ENCODE results near the gene CTNNA2.
"Not testable (repeated sequence)": the region's sequence is repeated elsewhere in the genome, so short reads cannot be mapped to it uniquely, and the experiment has no call there.

The CTNNA2 gene

DNA sequence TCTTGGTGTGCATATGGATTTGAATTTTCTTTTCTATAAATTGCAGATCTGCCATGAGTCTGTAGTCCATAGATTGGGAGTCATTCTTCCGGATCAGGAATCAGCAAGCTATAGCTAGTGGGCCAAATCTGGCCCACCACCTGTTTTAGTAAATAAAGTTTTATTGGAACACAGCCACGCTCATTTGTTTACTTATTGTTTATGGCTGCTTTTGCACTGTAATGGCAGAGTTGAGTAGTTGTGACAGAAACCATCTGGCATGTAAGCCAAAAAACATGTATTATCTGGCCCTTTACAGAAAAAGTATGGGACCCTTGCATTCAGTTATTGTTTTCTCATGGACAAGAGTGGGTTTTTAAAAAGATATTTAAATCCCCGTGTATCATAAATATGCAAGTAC is 600.5 kb downstream of the CTNNA2 start:
- DNase-seq = no peak

- no peak for DNase-seq
These were observed 602.0 kb downstream of the CTNNA2 start for GRCh38 chr2:80114812-80115211.

DNA sequence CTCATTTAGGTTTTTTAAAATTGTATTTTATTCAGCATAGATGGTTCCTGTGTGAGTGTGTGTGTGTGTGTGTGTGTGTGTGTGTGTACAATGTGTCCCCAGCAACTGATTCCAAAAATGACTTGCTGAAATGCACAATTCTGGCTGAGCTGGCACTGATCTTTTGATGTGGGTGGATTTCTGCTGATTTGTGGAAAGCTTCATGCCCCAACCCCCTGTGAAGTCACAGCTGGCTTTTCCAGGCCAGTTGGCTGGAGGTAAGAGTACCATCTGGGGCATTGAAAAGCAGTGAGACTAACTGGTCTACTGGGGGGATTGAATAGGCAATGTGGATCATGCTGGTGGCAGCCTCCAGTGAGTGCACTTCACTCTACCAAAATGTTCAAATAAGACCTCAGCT is 604.5 kb downstream of the CTNNA2 start:
- DNase-seq = no peak

- DNase-seq = no peak
These were observed 608.0 kb downstream of the CTNNA2 start for GRCh38 chr2:80120866-80121265.

GRCh38 chr2:80122675-80123074 is 609.8 kb downstream of the CTNNA2 start:
- DNase-seq = no peak

DNA sequence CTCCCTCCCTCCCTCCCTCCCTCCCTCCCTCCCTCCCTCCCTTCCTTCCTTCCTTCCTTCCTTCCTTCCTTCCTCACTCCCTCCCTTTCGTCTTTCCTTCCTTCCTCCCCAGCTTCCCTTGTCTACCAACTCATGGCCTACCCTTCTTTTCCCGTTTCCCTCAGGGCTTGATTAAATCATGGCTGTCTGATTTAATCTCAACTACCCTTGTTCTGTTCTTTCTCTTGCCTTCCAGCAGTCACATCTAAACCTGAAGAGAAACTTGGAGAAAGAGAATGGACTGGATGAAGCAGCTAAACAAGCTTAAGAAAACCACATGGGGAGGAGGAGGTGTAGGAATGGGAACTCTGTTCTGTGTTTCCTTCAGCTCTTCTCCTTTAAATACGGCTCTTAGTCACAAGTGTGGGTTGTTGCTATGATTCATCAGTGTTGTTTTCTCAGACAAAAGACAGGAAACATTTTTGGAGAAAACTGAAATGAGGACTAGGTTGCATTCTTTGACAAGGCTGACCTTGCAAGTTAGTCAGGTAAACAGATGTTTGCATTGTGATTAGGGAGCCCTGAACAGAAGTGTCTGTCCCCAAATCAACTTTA is 613.8 kb downstream of the CTNNA2 start:
- DNase-seq = no peak

DNA sequence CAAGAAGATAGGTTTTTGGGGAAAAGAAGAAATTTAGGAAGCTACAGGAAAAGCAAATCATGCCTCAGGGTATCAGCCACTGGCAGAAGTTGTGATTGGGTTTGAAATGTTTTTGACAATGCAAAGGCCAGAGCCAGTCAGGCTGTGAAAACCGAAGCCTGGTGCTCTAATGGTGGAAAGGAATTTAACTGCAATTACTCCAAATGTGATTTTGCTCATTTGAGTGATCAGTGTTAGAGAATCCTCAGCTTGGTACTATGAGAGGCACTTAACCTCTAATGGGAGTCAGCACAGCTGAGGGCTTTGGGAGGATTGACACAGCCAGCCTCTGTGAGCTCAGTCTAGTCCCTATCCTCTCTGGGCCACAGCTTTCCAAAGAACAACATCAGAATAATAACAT is 615.2 kb downstream of the CTNNA2 start:
- no peak for DNase-seq

- no peak for DNase-seq
These were observed 619.4 kb downstream of the CTNNA2 start for GRCh38 chr2:80132281-80132680.

GRCh38 chr2:80135001-80135400 is 622.1 kb downstream of the CTNNA2 start:
- no peak for DNase-seq

DNA sequence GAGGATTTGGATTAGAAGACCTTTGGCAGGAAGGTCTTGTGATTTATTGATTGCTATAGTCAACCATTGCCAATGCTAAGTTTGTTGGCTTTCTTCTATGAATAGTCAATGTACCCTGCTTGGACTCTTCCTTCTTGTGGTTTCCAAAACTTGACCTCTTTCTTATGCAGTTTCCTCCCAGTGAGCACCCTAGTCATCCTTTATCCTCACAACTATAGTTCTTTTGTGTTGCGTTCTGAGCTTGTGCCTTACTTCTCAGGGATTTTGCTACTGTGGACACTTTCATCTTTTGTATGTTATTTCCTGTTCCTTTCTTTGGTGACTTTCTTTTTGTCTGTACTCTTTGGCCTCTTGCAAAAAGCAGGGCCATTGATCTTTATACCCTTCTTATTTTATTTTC is 623.5 kb downstream of the CTNNA2 start:
- DNase-seq = no peak

GRCh38 chr2:80139001-80139400 is 626.1 kb downstream of the CTNNA2 start:
- DNase-seq = no peak

DNA sequence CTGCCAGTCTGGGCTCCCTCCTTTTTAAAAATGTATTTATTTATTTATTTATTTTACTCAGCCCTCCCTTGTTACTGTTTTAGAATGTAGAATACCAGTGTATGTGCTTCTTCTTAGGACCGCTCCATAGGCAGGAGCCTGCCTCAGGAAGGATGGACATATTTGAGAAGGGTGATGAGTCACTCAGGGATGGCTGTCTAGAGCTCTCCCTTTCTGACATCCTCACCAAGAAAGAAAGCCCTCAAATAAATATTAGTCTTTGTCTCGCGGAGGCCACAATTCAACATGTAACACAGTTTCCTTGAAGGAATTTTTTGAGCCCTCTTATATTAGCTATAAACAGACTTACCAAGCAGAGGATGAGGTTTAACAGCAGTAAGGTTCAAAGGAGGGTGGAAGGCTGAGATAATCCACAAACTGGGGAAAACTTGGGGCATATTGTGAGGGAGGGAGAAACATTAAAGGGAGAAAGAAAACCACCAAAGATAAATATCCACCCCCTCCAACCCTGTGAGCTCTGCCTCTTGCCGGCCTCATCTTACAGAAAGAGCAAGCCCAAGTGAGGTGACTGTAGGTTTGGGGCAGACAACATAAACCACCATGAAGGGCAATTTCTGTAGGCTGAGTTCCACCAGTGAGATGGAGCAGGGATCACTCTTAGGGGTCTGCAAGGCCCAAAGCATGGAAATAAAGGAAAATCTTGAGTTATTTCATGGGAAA is 628.3 kb downstream of the CTNNA2 start:
- no peak for DNase-seq

- no peak for DNase-seq
These were observed 632.6 kb downstream of the CTNNA2 start for GRCh38 chr2:80145499-80145898.

- not testable (repeated sequence) for DNase-seq
These were observed 633.9 kb downstream of the CTNNA2 start for GRCh38 chr2:80146757-80147156.

DNA sequence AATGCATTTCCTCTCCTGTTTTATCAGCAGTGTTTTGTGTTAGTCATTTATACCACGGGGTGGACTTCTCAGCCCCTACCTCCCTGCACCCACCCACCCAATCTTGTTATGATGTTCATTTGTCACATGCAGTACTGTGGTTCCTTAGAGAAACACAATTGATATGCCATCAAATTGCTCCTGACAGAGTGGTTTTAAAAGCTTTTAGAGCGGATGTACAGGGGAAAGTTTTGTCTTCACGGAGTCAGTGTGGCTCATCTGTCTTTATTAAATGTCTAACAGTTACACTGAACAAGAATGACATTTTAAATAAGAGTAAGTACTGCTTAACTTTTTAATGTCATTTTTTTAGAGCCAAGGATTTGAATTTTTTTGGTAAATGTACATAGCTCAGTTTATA is 634.8 kb downstream of the CTNNA2 start:
- no peak for DNase-seq

GRCh38 chr2:80148906-80149305 is 636.1 kb downstream of the CTNNA2 start:
- no peak for DNase-seq

DNA sequence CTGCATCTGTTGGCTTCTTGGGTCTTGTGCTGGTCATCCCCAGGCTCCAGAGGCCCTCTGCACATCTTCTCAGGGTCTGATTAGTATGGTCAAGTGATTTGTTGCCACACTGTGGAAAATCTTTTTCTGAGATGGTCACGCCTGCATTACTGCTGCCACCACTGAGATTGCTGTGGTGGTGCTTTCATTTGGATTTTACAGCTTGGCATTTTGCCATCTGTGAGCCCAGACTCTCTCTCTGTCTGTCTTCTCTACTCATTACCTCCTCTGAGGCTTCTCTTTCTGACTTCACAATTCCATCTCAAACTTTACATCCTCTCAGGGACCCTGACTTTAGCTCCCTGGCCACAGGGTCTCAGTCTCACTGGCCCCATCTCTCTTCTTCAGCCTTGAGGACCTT is 637.1 kb downstream of the CTNNA2 start:
- DNase-seq = no peak

DNA sequence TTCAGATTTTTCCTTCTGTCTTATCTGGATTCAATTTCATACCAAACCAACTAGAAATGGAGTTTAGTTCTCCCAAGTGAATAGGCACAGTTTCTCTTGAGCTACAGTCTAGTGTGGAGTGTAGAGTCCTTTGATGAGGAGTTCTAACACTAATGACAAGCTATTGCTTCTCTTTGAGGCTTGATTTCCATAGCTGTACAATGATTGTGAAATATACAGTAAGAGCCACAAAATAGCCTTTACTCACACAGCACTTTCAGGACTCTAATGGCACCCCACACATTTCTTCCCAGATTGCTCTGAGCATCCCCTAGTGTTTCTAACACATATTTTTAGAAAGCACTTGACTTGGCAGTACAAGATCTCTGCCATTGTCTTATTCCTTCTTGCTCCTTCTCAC is 638.4 kb downstream of the CTNNA2 start:
- no peak for DNase-seq

DNA sequence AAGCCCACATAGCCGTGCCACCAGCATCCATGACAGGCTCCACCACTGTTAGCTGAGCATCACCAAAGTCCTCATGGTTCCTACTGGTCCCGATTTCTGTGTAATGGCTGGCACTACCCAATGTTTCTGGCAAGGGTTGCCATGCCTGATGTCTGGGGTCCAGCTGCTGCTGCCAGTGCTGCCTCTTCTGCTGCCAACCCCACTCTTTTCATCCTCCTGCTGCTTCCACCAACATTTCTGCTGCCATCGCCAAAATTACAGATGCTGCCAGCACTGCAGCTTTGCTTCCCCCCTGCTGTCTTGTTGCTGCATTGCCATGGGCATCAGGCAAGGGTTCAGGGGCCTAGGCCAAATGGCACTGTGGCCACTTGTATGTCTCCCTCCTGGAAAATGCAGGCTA is 638.8 kb downstream of the CTNNA2 start:
- no peak for DNase-seq

- DNase-seq = no peak
These were observed 640.3 kb downstream of the CTNNA2 start for GRCh38 chr2:80153151-80153550.

GRCh38 chr2:80153768-80154167 is 640.9 kb downstream of the CTNNA2 start:
- no peak for DNase-seq

- DNase-seq = peak; percentile 2
These were observed 641.5 kb downstream of the CTNNA2 start for GRCh38 chr2:80154231-80154915.

DNA sequence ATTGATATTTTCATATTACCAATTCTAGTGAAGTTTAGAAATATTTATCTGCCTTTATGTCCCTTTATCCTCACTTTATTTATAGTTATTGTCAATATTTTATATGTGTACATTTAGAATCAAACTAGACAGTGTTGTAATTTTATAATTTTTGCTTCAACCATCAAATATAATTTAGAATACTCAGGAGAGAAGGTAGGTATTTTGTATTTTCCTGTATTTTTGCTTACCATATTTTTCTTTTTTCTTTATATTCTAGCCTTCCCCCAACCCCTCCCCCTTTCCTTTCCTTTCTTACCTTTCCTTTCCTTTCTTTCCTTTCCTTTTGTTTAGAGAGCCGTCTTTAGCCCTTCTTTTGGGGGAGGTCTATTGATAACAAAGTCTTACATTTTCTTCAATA is 651.5 kb downstream of the CTNNA2 start:
- DNase-seq = no peak

DNA sequence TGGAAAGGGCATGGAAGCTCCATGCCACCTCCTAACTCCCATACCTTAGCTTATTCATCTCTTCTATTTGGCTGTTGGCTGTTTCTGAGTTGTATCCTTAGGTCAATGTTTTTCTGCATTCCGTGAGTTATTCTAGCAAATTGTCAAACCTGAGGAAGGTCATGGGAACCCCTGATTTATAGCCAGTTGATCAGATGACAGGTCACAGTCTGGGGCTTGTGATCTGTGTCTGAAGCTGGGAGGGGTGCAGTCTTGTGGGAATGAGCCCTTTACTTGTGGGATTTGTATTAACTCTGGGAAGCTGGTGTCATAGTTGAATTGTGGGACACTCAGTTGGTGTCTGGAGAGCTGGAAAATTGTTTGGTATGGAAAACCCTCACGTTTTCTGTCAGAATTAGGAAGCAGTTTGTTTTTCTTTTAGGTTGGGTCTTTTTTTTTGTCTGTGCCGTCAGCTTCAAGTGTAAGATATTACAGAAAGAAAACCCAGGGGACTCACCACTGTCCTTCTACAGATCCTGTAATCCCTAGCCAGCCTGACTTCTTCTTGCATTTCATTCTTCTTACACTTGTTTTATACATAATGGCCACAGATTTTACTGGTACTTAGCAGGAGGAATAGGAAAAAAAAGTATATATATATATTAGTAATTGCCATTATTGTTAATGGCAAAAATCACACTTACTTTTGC is 653.8 kb downstream of the CTNNA2 start:
- DNase-seq = no peak
